Stimulated activated CD4-positive, alpha-beta T cell treated with anti-CD3 and anti-CD28 coated beads, TNF-alpha, amount 100 ng/mL, for 24 hours (primary cell): ENCODE results near the gene MACF1.
"Not testable (repeated sequence)": the region's sequence is repeated elsewhere in the genome, so short reads cannot be mapped to it uniquely, and the experiment has no call there.

Source experiments
- DNase-seq, 3 experiments: peaks; one replicate each; pipeline ENCODE4 v3.0.0-alpha.2; 2020; ENCODE audit warnings: low read depth in 3 of 3

MACF1 gene

DNA sequence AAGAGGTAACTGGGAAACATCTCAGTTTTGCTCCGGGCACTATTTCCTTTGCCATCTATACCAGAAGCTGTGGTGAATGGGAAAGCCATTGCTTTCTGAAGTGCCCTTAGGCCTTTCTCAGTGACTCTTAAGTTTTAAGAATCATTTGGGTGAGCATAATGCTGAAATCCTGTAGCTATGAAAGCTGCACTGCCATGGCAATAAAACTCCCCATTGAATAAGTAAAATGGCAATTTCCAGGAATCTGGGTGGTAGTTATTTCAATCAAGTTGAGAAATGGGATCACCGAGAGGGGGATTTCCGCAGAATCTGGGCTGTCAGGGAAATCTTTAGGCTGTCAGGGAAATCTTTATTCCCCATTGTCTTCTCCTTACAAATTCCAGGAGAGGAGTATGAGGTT, 26.8 kb upstream of the MACF1 start:
- DNase-seq: no peak

DNA sequence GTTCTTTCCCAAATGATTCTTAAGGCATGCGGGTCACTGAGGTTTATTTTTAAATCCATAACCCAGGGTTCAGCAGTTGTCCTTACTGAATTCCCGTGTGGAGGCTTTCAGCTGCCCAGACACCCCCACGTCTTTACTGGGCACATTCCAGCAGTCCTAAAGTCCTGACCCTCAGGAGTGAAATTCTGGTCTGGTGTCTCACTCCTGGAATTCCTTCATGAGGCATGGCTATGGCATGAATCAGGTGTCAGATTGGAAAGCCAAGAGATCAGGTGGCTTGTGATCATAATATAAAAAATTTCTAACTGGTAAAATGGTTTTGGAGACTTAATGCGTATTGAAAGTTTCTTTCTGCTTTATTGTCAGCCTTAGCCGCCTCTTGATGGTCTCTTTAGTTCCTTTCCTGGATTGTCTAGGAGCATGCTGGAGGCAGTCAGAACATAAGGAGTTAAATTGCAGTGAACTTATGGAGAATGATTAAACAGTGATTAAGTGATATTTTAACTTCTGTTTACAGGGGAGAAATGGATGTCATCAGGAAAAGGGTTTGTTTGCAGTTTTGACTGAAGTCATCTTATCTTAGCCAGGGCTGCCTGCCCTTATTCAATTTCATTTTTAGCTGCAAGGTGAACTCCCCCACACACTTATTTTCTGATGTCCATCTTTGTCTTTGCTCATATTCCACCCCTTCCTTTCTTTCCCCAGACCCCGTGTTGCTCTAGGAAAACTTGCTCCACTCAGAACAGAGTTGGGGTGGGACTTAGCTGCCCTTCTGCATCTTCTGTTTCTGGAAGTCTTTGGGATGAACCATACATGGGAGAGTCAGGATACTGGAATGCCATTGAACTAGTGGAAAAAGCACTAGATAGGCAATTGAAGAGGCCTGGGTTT, 25.7 kb upstream of the MACF1 start:
- DNase-seq: no peak

DNA sequence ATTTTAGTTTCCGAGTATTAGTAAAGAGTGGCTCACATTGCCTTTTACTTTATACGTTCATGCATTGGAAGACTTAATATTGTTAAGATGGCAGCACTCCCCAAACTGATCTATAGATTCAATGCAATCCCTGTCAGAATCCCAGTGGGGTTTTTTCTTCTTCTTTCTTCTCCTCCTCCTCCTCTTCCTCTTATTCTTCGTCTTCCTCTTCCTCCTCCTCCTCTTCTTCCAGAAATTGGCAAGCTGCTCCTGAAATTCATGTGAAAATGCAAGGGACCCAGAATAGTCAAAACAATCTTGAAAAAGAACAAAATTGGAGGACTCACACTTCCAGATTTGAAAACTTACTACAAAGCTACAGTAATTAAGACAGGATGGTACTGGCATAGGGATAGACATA, 23.2 kb upstream of the MACF1 start:
- DNase-seq: no peak

DNA sequence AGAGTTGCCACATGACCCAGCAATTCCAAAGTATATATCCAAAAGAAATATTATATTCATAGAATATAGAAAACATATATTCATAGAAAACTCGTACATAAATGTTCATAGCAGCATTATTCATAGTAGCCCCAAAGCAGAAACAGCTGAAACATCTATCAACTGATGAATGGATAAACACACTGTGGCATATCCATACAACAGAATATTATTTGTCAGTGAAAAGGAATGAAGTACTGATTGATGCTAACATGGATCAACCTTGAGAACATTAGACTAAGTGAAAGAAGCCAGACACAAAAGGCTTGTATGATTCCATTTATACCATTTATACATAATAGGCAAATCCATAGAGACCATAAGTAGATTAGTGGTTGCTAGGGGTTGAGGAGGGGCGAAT, 21.7 kb upstream of the MACF1 start:
- DNase-seq: no peak

DNA sequence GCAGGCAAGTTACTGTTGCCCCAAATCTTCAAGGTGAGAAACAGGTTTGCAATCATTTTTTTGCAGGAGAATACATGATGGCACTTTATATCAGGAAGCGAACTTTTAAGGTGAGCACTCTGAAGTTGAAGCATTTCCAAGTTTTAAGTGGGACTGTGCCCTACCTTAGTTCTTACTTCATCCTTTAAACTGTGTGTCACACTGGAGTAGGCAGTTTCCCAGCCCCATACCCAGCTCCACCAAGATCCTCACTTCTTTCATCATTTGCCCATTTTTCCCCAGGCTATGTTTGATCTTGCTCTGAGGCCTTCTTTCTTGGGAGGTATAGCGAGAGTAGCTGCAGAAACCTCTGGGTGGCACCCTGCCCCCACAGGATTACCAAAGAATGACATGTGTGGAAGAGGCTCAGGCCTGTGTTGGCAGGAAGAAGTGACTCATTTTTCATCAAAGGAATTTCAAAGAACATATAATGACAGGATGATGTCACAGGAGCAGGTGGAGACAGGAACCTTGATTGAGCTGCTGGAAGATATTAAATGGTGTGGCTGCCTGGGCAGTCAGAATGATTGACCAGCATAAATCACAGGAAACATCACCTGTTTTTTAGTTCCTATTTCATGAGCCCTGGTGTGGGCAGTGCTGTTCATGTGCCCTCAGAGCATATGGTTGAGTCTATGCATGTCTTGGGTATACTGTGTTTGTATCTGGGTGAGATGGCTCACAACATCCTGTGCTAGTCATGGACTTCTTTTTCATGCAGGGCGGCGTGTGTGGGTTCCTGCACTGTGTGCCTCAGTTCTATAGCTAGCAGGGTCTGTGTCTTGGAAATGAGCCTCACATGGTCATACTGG, 20.8 kb upstream of the MACF1 start:
- DNase-seq: peak; percentile 56 to 80 (median 71)

DNA sequence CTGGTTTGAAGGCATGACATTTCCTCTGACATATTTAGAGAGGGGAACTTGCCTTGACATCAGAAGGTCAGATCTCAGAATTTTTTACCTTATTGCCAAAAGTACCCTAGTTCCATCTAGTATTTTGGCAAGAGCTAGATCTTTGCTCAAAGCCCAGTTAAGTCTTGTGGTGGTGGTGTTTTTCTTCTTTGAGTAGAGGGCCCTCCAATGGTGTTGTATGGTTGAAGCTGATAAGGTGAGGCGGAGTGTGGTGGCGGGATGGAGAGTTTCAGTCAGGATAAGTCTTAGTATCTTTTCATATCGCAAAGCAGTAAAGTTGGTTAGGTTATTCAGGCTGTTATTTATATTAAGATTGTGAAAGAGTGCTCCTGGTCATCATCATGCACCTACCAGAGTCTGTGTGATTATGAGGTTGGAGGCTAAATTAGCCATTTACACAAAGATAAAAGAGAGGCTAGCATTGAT, 20.1 kb upstream of the MACF1 start:
- no peak for DNase-seq

DNA sequence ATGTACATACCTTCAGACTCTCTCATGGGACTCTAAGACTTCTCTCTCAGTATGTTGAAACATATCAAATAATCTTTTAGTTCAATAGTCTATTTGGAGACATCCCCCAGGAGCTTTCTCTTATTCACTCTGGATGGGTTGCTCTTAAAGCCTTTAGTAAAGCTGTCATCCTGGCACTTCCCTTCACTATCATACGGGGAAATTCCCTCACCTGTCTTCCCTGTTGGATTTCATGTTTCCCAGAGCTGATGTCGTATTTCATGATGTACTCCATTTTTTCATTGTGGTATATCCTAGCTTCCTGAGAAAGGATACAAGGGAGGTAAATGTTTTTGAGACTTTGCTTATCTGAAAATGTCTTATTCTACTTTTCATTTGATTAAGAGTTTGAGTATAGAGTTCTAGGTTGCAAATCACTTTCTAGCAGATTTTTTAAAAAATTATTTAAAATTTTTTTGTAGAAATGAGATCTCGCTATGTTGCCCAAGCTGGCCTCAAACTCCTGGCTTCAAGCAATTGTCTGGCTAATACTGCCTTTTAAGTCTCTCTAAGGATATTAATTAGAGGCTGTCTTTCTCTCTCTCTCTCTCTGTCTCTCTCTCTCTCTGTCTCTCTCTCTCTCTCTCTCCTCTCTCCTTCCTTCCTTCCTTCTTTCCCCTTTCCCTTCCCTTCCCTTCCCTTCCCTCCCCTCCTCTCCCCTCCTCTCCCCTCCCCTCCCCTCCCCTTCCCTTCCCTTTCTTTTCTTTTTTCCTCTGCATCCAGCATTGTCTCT, 17.0 kb upstream of the MACF1 start:
- no peak for DNase-seq

DNA sequence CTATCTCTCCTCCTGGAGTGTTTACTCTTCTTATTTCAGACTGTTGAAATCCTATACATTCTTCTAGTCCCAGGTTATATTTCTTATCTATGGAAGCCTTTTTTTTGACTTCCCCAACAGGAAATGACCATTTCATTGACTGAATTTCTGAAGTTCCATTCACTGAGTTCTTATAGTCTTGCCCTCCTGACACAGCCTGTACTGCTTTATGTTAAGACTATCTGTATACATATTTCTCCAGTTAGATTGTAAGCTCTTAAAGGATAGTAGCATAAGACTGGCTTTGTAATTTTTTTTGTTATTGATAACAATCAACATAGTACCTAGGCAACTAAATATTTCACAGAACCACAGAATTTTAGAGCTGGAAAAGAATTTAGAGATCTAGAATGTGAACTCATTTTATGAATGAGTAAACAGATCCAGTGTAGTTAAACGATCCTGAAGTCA, 14.9 kb upstream of the MACF1 start:
- DNase-seq: no peak

DNA sequence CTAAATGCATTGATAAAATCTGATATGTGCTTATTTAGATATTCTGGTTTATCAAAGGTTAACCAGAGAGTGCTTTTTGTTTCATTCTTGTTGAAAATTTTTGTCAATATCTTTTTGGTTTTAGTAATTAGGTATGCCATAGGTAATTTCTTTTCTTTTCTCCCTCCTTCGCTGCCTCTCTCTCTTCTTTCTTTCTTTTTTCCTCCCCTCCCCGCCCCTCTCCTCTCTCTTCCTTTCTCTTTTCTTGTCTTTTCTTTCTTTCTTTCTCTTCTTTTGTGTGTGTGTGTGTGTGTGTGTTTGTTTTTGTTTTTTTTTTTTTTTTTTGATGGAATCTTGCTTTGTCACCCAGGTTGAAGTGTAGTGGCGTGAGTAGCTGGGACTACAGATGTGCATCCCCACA, 14.4 kb upstream of the MACF1 start:
- no peak for DNase-seq

DNA sequence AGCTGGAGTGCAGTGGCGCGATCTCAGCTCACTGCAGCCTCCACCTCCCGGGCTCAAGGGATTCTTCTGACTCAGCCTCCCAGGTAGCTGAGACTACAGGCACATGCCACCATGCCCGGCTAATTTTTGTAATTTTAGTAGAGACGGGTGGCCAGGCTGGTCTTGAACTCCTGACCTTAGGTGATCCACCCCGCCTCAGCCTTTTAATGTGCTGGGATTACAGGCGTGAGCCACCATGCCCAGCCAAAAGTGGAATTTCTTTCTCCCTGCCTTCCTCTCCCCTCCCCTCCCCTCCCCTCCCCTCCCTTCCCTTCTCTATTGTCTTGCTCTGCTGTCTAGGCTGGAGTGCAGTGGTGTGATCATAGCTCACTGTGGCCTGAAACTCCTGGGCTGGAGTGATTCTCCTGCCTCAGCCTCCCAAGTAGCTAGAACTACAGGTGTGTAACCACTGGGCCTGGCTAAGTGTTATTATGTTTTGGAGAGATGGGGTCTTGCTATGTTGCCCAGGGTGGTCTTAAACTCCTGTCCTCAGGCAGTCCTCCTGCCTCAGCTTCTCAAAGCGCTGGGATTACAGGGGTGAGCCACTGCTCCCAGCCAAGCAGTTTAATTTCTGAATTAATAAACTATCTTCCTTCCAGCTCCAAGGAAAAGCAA, 10.0 kb upstream of the MACF1 start:
- no peak for DNase-seq

DNA sequence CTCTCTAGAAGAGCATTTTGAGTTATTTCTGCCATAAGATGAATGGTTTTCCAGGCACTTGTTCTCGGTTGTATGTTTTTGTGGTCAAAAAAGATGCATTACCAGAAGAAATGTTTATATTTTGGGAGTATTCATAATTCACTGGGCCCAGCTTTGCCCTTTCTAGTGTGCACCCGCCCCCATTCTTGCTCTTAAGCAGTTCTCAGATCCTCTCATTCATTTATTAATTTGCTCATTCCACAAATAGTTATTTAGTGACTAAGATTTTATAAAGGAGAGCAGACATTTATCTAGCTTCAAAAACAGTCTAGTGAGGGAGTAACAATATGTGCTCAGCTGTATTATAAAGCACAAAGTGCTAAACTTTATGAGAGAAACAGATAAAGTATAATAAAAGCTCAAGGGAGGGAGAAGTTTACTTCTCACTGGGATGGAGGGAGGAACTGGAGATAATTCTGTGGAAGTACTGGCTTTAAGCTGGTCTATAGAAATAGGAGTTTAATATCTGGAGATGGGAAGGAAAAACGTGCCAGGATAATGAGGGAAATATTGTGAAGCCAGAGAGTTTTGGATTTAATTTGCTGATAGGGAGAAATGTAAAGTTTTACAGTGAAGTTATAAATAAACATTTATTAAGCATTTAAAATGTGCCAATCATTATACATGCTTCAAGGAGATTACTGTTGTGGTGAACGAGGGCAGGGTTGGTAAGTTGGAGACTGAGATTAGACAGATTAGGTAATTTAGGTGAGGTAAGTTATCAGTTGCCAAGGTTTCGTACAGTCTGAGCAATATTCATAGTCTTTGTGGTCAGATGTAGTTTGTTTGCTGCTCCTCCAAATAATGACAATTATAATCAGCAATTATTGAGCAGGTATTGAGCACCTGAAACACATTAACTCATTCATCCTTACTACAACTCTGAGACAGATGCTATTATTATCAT, 9.1 kb upstream of the MACF1 start:
- no peak for DNase-seq

DNA sequence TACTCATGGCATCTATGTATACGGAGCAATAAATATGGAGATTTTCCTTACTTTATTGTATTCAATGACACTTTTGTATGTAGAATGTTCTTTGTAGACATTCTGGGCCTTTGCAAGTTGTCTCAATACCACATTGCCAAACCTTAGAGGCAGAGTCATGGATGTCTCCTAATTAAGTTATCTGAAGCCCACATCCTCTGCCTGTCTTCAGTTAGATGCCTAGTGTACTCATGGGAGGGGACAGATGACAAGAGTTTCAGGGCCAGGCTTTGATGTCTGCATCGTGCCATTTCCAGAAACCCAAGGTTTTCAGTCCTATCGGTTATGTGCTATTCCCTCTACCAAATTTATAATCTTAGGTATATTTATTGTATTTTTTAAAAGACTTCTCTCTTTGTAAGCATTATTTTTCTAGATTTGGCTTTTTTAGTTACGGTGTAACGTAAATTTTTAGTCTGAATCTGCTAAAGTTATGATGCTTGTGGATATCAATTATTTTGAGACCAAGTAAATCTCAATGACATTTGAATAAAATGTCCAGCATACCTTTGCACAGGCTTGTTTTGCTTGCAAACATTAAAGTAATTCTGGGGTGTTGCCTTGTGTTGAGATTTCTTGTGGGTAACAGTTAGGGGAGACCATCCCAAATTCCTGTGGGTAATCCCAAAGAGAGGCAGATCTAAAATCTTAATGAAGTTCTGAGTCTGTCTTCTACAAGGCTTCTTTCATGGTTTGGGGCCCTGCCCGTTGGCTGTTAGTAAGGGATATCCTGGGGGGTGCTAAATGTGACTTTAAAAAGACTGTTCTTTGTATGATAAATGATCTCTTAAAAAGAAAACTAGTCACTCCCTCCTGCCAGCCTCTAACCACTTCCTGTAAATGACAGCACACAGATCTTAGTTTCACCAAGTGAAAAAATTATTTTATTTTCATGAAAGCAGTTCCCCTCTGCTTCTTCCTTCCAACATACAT, 8.0 kb upstream of the MACF1 start:
- peak; percentile 36 to 51 (median 44) for DNase-seq

DNA sequence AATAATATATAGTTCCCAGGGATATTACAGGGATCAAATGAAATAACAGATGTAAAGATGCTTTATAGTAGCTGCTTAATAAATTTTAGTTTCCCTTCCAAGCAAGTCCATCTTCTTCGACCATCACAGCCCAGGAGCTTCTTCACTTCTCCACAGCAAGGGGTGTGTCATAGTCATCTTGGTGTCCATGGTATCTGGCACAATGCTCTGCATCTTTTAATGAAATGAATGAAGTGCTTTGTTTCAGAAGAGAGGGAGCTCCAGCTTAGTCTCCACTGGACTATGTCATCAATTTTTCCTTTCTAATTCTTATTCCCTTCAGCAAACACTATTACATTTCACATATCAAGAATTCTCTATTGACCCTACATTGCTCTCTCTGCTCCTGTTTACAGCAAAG, 4.9 kb upstream of the MACF1 start:
- DNase-seq: no peak

DNA sequence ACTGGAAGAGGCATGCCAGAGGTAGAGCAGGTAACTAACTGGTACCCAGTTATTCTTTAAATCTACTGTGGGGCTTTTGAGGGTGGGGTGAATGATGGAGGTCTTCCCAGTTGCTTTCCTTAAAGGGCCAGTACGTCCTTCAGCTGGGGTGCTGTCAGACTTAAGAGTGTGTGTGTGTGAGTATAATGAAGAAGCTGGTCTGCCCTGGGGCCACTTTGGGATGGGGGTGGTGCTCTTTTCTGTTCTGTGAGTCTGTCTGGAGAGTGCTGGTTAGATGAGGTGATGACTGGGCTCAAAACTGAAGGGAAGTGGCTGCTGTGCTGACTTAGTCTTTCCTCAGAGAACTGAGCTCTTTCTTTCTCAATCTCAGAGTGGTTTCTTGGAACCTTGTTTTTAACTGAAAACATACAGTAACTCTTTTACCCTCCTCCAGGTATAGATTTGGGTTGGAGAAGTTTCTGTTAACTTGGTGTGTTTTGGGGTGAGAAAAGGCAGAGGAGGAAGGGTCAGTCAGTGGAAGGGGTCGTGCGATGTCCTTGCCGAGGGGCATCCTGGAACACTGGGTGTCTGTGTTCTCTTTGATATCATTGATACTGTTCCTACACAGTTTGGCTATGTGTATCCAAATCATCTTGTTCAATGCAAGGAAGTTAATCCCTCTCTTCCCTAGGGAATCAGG, 746 bp downstream of the MACF1 start:
- DNase-seq: peak; percentile 43 to 64 (median 52)

DNA sequence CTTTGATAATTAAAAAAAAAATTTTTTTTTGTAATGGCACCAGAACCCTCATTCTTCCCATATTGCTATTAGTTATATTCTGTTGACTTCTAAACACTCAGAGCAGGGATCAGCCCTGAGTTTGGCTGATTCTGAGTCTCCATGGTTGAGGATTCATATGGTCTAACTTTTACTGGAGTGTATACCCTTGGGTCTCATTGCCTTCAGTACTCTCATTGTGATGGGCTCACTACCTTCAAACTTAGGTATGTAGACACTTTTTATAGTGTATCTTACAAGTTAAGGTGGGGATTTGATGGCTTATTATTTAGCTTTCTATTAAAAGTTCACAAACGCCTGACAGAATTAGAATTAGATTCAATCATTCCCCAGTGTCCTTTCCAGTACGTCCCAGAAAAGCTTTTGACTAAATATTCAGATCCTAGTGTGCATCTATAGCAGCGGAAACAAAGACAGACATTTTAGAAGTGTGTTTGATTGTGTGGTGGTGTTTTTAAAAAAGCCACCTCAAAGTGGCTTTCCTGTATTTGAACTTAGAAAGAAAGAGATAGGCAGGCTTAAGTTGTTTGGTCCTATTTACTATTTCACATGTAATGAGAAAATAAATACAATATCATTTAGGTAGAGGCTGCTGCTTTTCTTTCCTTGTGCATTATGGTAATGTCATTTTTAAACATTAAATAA, 1.4 kb downstream of the MACF1 start:
- no peak for DNase-seq

DNA sequence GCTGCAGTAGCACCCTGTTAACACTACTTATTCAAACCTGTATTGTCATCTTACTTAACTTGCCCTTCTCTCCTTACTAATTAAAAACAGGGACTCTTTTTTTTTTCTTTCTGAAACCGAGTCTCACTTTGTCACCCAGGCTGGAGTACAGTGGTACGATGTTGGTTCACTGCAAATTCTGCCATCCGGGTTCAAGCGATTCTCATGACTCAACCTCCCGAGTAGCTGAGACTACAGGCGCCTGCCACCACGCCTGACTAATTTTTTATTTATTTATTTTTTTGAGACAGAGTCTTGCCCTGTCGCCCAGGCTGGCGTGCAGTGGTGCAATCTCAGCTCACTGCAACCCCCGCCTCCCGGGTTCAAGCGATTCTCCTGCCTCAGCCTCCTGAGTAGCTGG, 3.9 kb downstream of the MACF1 start:
- not testable (repeated sequence) for DNase-seq

DNA sequence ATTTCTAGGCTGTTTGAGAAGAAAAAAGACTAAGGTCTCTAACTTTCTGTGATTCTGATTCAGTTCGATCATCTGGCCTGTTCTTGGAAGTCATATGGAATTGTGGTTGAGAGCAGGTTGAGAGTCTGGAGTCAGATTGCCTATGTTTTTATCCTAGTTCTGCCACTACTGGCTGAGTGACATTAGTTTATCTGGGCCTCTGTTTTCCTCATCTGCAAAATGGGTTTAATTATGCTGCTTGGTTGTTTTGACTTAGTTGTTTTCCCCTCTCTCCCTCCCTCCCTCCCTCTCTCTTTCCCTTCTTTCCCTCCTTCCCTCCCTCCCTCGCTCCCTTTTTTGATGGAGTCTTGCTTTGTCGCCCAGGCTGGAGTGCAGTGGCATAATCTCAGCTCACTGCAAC, 6.2 kb downstream of the MACF1 start:
- no peak for DNase-seq

DNA sequence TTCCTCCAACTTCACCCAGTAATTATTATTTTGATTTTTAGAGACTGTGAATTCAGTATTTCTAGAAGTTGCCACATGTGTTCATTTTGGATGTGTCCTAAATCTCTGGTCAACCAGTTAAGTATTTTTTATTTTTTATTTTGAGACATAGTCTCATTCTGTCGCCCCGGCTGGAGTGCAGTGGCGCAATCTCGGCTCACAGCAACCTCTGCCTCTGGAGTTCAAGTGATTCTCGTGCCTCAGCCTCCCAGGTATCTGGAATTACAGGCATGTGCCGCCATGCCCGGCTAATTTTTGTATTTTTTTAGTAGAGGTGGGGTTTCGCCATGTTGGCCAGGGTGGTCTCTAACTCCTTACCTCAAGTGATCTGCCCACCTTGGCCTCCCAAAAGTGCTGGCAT, 8.0 kb downstream of the MACF1 start:
- no peak for DNase-seq
